GM18873 (cell line): ENCODE data around the gene OR10W1.

Source experiments
- ATAC-seq: cut with Tn5 transposase; IDR thresholded peaks from one replicate; pipeline ENCODE4 v1.9.1; 2021; ENCODE audit warnings: mild to moderate bottlenecking, moderate library complexity, moderate number of reproducible peaks; ENCODE audit not compliant: unreplicated experiment, low FRiP score

The OR10W1 gene

GRCh38 chr11:58268142-58268541 is at the start of gene OR10W1:
Gene OR10W1, minus strand, starts transcription at chr11:58268260. Its CDS starts 402 bp downstream, at chr11:58267858.
- ATAC-seq = no peak

GRCh38 chr11:58316142-58316541 is 48.1 kb upstream of the OR10W1 start:
- no peak for ATAC-seq

- no peak for ATAC-seq
Measured at GRCh38 chr11:58301576-58301975, 33.5 kb upstream of the OR10W1 start.

GRCh38 chr11:58292017-58292416 is 24.0 kb upstream of the OR10W1 start:
- ATAC-seq = no peak

- no peak for ATAC-seq
Measured at GRCh38 chr11:58289266-58289665, 21.2 kb upstream of the OR10W1 start.

- ATAC-seq = no peak
Measured at GRCh38 chr11:58286249-58286648, 18.2 kb upstream of the OR10W1 start.

GRCh38 chr11:58285483-58286040 is 17.5 kb upstream of the OR10W1 start:
- ATAC-seq = no peak

GRCh38 chr11:58276151-58276550 is 8.1 kb upstream of the OR10W1 start:
- no peak for ATAC-seq

GRCh38 chr11:58275002-58275401 is 6.9 kb upstream of the OR10W1 start:
- ATAC-seq = no peak

- ATAC-seq = no peak
Measured at GRCh38 chr11:58259983-58260382, 8.1 kb downstream of the OR10W1 start.

- no peak for ATAC-seq
Measured at GRCh38 chr11:58254936-58255335, 13.1 kb downstream of the OR10W1 start.

GRCh38 chr11:58243954-58244353 is 24.1 kb downstream of the OR10W1 start:
- no peak for ATAC-seq

GRCh38 chr11:58227956-58228615 is 40.0 kb downstream of the OR10W1 start:
- ATAC-seq = no peak

- ATAC-seq = no peak
Measured at GRCh38 chr11:58222721-58223120, 45.3 kb downstream of the OR10W1 start.
